ENCODE results near the gene CCT8L2. TPM values are rescaled to one million over a fixed set of nuclear protein-coding genes. Genes with fewer than 3 reads are reported as not detected.
"Not testable (repeated sequence)": the region's sequence is repeated elsewhere in the genome, so short reads cannot be mapped to it uniquely, and the experiment has no call there.

Gene CCT8L2
- not detected in 2 replicates for total RNA-seq (2014; rRNA removed; shearing (Covaris generic))

- DNase-seq (ENCODE audit: low read depth): not testable (repeated sequence)
These were observed at the start of gene CCT8L2 for GRCh38 chr22:16592710-16593109. CCT8L2 (minus strand) TSS chr22:16592810; CDS start chr22:16592550, 260 bp downstream.

- not testable (repeated sequence) for DNase-seq (ENCODE audit: low read depth)
These were observed 42.8 kb upstream of the CCT8L2 start for GRCh38 chr22:16635442-16635841.

- DNase-seq (ENCODE audit: low read depth): not testable (repeated sequence)
These were observed 41.5 kb upstream of the CCT8L2 start for GRCh38 chr22:16634092-16634491.

GRCh38 chr22:16628476-16628875 is 35.9 kb upstream of the CCT8L2 start:
- DNase-seq (ENCODE audit: low read depth): not testable (repeated sequence)

GRCh38 chr22:16625018-16625417 is 32.4 kb upstream of the CCT8L2 start:
- not testable (repeated sequence) for DNase-seq (ENCODE audit: low read depth)

GRCh38 chr22:16623595-16623994 is 31.0 kb upstream of the CCT8L2 start:
- DNase-seq (ENCODE audit: low read depth): not testable (repeated sequence)

GRCh38 chr22:16617516-16617915 is 24.9 kb upstream of the CCT8L2 start:
- not testable (repeated sequence) for DNase-seq (ENCODE audit: low read depth)

- not testable (repeated sequence) for DNase-seq (ENCODE audit: low read depth)
These were observed 23.9 kb upstream of the CCT8L2 start for GRCh38 chr22:16616390-16616938.

GRCh38 chr22:16615606-16616245 is 23.1 kb upstream of the CCT8L2 start:
- not testable (repeated sequence) for DNase-seq (ENCODE audit: low read depth)

GRCh38 chr22:16609548-16610261 is 17.1 kb upstream of the CCT8L2 start:
- DNase-seq (ENCODE audit: low read depth): no peak

GRCh38 chr22:16608931-16609330 is 16.3 kb upstream of the CCT8L2 start:
- no peak for DNase-seq (ENCODE audit: low read depth)

GRCh38 chr22:16604257-16604998 is 11.8 kb upstream of the CCT8L2 start:
- DNase-seq (ENCODE audit: low read depth): not testable (repeated sequence)

GRCh38 chr22:16603770-16604242 is 11.2 kb upstream of the CCT8L2 start:
- DNase-seq (ENCODE audit: low read depth): not testable (repeated sequence)

GRCh38 chr22:16603448-16603768 is 10.8 kb upstream of the CCT8L2 start:
- DNase-seq (ENCODE audit: low read depth): no peak

GRCh38 chr22:16602728-16603447 is 10.3 kb upstream of the CCT8L2 start:
- not testable (repeated sequence) for DNase-seq (ENCODE audit: low read depth)

GRCh38 chr22:16602224-16602727 is 9.7 kb upstream of the CCT8L2 start:
- DNase-seq (ENCODE audit: low read depth): not testable (repeated sequence)

- no peak for DNase-seq (ENCODE audit: low read depth)
These were observed 9.0 kb upstream of the CCT8L2 start for GRCh38 chr22:16601437-16602223.

- not testable (repeated sequence) for DNase-seq (ENCODE audit: low read depth)
These were observed 8.2 kb upstream of the CCT8L2 start for GRCh38 chr22:16600644-16601436.

- DNase-seq (ENCODE audit: low read depth): not testable (repeated sequence)
These were observed 7.0 kb upstream of the CCT8L2 start for GRCh38 chr22:16599648-16600047.

All from RPMI7951 (cell line).